ENCODE measurements around the gene GATA6.
A peak's percentile ranks its signal among the peaks of the same experiment; 100 is the strongest.

The GATA6 gene

DNA sequence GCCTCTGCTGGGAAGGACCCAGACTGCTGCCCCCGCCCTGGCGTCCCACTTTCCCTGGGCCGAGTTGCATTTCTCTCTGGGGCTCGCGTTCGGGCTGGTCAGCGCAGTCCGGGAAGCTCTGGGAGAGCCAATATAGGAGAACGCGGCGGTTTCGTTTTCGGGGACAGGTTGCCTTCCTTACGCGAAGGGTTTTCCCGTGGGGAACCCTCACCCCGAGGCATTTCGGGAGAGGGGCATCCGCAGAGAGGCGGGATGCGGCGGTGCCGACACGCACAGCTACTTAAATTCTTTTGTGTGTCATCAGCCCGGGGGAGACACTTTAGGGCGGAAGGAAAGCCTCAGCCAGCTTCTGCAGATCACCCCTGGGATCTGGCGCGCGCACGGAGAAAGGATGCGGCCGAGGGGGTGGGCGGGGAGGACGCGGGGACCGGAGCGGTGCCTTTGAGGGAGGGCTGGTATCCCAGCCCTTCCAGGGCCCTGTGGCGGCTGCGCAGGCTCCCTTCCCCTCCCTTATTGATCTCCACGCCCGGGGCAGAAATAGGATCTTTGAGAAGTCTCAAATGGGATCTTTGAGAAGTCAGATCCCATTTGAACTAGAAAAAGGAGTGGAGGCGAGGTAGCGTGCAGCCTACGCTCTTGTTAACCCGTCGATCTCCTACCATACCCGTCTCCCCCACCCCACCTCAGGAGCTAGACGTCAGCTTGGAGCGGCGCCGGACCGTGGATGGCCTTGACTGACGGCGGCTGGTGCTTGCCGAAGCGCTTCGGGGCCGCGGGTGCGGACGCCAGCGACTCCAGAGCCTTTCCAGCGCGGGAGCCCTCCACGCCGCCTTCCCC is 1.2 kb downstream of the GATA6 start (continued):
- TF ChIP-seq, protein P1, sequence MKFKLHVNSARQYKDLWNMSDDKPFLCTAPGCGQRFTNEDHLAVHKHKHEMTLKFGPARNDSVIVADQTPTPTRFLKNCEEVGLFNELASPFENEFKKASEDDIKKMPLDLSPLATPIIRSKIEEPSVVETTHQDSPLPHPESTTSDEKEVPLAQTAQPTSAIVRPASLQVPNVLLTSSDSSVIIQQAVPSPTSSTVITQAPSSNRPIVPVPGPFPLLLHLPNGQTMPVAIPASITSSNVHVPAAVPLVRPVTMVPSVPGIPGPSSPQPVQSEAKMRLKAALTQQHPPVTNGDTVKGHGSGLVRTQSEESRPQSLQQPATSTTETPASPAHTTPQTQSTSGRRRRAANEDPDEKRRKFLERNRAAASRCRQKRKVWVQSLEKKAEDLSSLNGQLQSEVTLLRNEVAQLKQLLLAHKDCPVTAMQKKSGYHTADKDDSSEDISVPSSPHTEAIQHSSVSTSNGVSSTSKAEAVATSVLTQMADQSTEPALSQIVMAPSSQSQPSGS (tag by site-specific recombination; IDR thresholded peaks at IDR 0.05; ENCODE audit: low read depth), result no peak

DNA sequence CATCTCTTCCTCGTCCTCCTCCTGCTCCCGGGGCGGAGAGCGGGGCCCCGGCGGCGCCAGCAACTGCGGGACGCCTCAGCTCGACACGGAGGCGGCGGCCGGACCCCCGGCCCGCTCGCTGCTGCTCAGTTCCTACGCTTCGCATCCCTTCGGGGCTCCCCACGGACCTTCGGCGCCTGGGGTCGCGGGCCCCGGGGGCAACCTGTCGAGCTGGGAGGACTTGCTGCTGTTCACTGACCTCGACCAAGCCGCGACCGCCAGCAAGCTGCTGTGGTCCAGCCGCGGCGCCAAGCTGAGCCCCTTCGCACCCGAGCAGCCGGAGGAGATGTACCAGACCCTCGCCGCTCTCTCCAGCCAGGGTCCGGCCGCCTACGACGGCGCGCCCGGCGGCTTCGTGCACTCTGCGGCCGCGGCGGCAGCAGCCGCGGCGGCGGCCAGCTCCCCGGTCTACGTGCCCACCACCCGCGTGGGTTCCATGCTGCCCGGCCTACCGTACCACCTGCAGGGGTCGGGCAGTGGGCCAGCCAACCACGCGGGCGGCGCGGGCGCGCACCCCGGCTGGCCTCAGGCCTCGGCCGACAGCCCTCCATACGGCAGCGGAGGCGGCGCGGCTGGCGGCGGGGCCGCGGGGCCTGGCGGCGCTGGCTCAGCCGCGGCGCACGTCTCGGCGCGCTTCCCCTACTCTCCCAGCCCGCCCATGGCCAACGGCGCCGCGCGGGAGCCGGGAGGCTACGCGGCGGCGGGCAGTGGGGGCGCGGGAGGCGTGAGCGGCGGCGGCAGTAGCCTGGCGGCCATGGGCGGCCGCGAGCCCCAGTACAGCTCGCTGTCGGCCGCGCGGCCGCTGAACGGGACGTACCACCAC is 2.1 kb downstream of the GATA6 start:
- POLR2A ChIA-PET, result interaction anchor here (0.6 to 2.8 kb wide), 17 partner anchors 8 to 265 kb away, joined by 3 to 11 read pairs (median 4); no protein-coding TSS in a partner anchor
- H3K36me3 ChIP-seq (ENCODE audit: control insufficient read depth in 2 of 2, insufficient read depth in 1 of 2, low read length in 2 of 2), result peaks cover 10 to 50% of the 10 kb centered on the region in 2 experiments; a peak in 2 of 3 replicates
- H3K4me1 ChIP-seq (ENCODE audit: control insufficient read depth, insufficient read depth, low read length), result peaks cover 15% of the 10 kb centered on the region
- H3K4me3 ChIP-seq (ENCODE audit: low read depth, low read length), result peak overlapping the region; percentile 96
- CTCF ChIA-PET, result interaction anchor here (0.6 to 1.6 kb wide), 5 partner anchors 63 to 403 kb away, joined by 3 to 6 read pairs (median 3); no protein-coding TSS in a partner anchor
- H3K9me3 ChIP-seq (ENCODE audit: control insufficient read depth, insufficient read depth, low read depth, low read length), result no peaks in the 10 kb centered on the region
- peak overlapping the region; percentile 100 for H3K27ac ChIP-seq (ENCODE audit: extremely low read depth, low read depth, low read length)
- TF ChIP-seq ZNF768 (tag by site-specific recombination; IDR thresholded peaks at IDR 0.05), result no peak
- TF ChIP-seq ZNF341 (tag by site-specific recombination; IDR thresholded peaks at IDR 0.05; ENCODE audit: low read depth), result no peak
- no peak for TF ChIP-seq ZNF530 (tag by site-specific recombination; IDR thresholded peaks at IDR 0.05; ENCODE audit: low read depth)
- no peak for TF ChIP-seq ZSCAN30 (tag by site-specific recombination; IDR thresholded peaks at IDR 0.05)
- no peak for TF ChIP-seq ZNF23 (tag by site-specific recombination; IDR thresholded peaks at IDR 0.05; ENCODE audit: borderline replicate concordance)
- TF ChIP-seq ZNF670 (tag by site-specific recombination; IDR thresholded peaks at IDR 0.05; ENCODE audit: low read depth), result no peak
- TF ChIP-seq, protein P2, sequence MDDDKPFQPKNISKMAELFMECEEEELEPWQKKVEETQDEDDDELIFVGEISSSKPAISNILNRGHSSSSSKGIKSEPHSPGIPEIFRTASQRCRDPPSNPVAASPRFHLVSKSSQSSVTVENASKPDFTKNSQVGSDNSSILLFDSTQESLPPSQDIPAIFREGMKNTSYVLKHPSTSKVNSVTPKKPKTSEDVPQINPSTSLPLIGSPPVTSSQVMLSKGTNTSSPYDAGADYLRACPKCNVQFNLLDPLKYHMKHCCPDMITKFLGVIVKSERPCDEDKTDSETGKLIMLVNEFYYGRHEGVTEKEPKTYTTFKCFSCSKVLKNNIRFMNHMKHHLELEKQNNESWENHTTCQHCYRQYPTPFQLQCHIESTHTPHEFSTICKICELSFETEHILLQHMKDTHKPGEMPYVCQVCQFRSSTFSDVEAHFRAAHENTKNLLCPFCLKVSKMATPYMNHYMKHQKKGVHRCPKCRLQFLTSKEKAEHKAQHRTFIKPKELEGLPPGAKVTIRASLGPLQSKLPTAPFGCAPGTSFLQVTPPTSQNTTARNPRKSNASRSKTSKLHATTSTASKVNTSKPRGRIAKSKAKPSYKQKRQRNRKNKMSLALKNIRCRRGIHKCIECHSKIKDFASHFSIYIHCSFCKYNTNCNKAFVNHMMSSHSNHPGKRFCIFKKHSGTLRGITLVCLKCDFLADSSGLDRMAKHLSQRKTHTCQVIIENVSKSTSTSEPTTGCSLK (tag by site-specific recombination; IDR thresholded peaks at IDR 0.05), result no peak
- TF ChIP-seq MZF1 (tag by site-specific recombination; IDR thresholded peaks at IDR 0.05; ENCODE audit: borderline replicate concordance), result no peak
- TF ChIP-seq SP7 (tag by site-specific recombination; IDR thresholded peaks at IDR 0.05), result no peak
- no peak for TF ChIP-seq KLF10 (tag by site-specific recombination; IDR thresholded peaks at IDR 0.05)
- TF ChIP-seq ZNF37A (tag by site-specific recombination; IDR thresholded peaks at IDR 0.05), result no peak
- no peak for TF ChIP-seq ZNF600 (tag by site-specific recombination; IDR thresholded peaks at IDR 0.05)
- TF ChIP-seq, protein P3, sequence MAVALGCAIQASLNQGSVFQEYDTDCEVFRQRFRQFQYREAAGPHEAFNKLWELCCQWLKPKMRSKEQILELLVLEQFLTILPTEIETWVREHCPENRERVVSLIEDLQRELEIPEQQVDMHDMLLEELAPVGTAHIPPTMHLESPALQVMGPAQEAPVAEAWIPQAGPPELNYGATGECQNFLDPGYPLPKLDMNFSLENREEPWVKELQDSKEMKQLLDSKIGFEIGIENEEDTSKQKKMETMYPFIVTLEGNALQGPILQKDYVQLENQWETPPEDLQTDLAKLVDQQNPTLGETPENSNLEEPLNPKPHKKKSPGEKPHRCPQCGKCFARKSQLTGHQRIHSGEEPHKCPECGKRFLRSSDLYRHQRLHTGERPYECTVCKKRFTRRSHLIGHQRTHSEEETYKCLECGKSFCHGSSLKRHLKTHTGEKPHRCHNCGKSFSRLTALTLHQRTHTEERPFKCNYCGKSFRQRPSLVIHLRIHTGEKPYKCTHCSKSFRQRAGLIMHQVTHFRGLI (tag by site-specific recombination; IDR thresholded peaks at IDR 0.05), result no peak
- TF ChIP-seq ZSCAN23 (tag by site-specific recombination; IDR thresholded peaks at IDR 0.05), result no peak
- TF ChIP-seq ZNF777 (tag by site-specific recombination; IDR thresholded peaks at IDR 0.05; ENCODE audit: borderline replicate concordance), result peak; percentile 74; the same call in 1 of the 2 replicates
- TF ChIP-seq ZNF112 (tag by site-specific recombination; IDR thresholded peaks at IDR 0.05), result no peak
- TF ChIP-seq ZIC2 (tag by site-specific recombination; IDR thresholded peaks at IDR 0.05), result peak; percentile 93
- TF ChIP-seq ZNF830 (tag by site-specific recombination; IDR thresholded peaks at IDR 0.05; ENCODE audit: low read depth), result no peak
- TF ChIP-seq RBAK (tag by site-specific recombination; IDR thresholded peaks at IDR 0.05), result no peak
- 0 out of 2 replicates have a peak, but pooled peaks have one; percentile 12 for TF ChIP-seq GLIS2 (tag by site-specific recombination; IDR thresholded peaks at IDR 0.05)
- TF ChIP-seq, protein P4, sequence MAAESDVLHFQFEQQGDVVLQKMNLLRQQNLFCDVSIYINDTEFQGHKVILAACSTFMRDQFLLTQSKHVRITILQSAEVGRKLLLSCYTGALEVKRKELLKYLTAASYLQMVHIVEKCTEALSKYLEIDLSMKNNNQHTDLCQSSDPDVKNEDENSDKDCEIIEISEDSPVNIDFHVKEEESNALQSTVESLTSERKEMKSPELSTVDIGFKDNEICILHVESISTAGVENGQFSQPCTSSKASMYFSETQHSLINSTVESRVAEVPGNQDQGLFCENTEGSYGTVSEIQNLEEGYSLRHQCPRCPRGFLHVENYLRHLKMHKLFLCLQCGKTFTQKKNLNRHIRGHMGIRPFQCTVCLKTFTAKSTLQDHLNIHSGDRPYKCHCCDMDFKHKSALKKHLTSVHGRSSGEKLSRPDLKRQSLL (tag by site-specific recombination; IDR thresholded peaks at IDR 0.05), result no peak
- no peak for TF ChIP-seq GLI2 (tag by site-specific recombination; IDR thresholded peaks at IDR 0.05; ENCODE audit: borderline replicate concordance, low read depth)
- TF ChIP-seq, protein P5, sequence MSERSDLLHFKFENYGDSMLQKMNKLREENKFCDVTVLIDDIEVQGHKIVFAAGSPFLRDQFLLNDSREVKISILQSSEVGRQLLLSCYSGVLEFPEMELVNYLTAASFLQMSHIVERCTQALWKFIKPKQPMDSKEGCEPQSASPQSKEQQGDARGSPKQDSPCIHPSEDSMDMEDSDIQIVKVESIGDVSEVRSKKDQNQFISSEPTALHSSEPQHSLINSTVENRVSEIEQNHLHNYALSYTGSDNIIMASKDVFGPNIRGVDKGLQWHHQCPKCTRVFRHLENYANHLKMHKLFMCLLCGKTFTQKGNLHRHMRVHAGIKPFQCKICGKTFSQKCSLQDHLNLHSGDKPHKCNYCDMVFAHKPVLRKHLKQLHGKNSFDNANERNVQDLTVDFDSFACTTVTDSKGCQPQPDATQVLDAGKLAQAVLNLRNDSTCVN (tag by site-specific recombination; optimal IDR thresholded peaks at IDR 0.05), result peak; percentile 33

Measured in HEK293 (cell line).